Muscle of back (tissue), 11 donors: ENCODE measurements around the gene HBS1L. TPM values are rescaled to one million over a fixed set of nuclear protein-coding genes. Genes with fewer than 3 reads are reported as not detected.
A peak's percentile ranks its signal among the peaks of the same experiment; 100 is the strongest.

Experiments
- DNase-seq, 3 donors: peaks; one replicate each; pipeline versions ENCODE4 v3.0.0 to v3.0.0-alpha.2; 2013
- polyA plus RNA-seq, 10 donors: library from polyadenylated mRNA; unstranded; fragments of 120-200 nt; gene quantifications; one replicate each; pipeline ENCODE4 v1.2.1, GENCODE V29; 2013; ENCODE audit not compliant: insufficient read length in 10 of 10

The HBS1L gene
- polyA plus RNA-seq, 10 donors: 39.5 to 61.3 (median 45.3) TPM

DNA sequence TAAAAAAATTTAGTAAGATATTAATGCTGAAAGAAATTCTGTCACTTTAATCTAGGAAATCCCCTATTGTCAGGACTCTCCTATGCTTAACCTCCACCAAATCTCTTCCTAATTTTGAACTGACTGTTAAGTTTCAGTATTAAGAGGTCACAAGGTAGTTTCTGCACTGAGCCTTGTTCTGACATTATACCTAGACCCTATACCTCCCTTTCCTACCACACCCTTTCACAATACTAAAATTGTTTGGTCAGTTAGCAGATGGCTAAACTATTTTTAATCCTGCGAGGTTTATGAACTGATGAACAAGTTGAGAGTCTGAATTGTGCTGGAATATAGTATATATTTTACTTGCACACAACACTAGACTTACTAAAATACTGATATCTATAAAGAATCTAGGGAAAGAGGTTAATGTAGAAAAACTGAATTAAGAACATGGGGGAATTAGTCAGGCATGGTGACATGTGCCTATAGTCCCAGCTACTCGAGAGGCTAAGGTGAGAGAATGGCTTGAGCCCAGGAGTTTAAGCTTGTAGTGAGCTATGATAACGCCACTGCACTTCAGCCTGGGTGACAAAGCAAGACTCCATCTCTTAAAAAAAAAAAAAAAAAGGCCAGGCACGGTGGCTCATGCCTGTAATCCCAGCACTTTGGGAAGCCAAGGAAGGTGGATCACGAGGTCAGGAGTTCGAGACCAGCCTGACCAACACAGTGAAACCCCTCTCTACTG, 51.5 kb downstream of the HBS1L start:
- no peak for DNase-seq

DNA sequence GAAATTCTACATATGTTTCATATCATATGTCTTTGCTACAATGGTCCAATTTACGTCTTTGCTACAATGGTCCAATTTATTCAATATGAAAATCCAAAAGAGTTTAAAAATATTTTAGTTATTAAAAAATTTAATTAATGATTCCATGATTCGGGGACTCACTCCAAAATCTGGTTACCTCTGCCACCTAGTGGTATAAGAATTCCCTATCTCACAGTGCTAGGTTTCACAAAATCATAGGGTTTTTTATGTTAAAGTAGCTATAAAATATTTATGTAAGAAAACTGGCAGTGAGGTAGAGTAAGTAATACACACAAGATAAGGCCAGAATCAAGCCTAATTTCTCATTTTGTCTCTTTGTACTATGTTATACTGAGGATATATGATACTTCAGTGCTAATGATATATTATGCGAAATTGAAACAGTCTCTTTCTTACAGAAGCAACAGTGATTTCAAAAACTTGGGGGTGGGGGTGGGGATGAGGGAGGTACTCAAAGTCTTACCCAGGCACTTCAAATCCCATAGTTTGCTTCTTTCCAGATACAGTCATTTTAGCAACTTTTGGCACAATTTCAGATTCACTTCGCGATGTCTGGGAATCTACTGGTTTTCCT, 52.3 kb downstream of the HBS1L start:
- DNase-seq: peak in 1 of 3 donors; percentile 7

DNA sequence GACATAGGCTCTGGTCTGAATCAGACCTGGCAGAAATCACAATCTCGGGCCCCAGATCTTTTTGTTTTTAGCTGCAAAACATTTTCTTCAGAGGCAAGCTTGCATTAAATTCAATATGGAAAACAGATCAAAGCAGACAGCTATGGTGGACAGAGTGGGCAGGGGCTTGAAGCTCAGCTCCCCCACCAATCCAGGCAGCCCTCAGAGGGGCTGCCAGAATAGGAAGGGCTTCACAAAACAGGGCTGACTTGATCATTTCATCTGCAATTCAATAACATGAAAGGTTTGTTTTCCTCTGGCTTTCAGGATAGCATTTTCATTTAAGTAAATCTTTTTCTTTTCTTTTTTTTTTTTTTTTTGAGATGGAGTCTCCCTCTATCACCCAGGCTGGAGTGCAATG, 55.5 kb downstream of the HBS1L start:
- DNase-seq: no peak

DNA sequence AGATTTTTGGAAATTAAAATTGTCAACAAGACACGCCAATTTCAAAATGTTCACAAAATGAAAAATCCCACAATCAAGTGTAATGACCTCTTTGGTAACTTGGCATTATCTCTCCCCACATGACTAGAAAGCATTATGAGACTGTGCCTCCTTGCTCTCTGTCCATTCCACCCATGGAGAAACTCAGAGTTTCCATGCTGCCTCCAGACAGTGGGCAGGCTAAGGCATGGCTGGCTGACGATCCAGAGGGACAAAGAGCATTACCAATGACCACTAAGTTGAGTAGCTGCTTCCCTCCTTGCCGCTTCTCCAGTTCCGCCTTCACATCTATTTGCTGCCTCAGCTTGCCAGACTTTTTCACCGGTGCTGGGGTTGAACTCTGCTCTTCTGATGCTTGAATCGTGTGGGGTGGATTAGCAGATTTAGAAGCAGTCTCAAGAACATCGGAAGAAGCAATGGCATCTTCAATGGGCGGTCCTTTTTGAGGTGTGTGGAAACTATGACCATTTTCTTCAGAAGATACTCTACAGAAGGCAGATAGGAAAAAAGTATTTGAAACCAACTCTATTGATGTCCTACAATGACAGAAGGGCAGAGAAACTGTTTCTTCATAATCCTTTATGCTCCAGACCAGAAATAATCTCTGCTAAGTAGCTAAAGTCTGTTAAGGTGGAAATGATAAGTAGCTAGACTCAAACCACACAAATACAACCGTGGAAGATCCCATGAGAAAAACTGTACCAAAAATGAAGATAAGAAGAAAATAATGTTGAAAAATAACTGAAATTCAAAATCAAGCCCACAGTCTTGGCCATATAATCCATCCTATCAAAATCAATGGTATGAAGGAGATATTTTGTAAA, 57.3 kb downstream of the HBS1L start:
- no peak for DNase-seq

DNA sequence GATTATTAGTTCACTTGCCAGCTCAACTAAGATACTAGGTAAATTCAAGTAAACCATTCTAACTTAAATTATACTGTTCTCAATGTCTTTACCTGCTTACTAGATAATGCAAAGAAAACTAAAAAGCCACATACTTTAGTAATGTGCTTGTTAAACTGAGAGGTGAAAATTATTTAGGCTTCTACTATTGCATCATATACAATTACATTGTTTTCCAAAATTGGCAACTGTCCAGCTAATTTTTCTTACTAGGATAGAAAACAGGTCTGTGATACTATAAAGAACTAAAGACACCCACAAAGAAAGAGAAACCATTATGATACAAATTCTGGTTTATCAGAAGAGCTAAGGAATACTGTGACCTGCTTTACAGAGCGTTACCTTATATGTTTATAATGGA, 59.1 kb downstream of the HBS1L start:
- no peak for DNase-seq

DNA sequence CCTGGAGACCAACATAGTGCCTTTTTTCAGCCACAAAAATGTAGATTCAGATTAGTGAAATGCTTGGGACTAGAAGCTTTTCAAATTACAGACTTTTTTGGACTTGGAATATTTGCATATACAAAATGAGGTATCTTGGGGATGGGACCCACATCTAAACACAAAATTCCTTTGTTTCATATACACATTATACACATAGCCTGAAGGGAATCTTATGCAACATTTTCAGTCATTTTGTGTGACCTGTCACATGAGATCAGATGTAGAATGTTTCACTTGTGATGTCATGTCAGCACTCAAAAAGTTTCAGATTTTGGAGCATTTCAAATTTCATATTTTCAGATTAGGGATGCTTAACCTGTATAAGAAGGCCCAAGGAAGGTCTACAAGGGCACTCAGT, 60.2 kb downstream of the HBS1L start:
- DNase-seq: no peak

DNA sequence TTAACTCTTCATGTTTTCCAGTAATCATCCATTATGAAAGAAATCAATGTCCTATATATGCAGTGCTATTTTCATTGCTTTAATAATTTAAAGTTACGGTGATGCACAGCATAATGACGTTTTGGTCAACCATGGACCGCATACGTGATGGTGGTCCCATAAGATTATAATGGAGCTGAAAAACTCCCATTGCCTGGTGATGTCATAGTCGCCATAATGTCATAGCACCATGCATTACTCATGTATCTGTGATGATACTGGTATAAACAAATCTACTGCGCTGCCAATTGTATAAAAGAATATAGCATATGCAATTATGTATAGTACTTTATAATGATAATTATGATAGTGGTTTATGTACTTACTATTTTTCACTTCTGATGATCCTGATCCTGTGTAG, 62.5 kb downstream of the HBS1L start:
- no peak for DNase-seq

DNA sequence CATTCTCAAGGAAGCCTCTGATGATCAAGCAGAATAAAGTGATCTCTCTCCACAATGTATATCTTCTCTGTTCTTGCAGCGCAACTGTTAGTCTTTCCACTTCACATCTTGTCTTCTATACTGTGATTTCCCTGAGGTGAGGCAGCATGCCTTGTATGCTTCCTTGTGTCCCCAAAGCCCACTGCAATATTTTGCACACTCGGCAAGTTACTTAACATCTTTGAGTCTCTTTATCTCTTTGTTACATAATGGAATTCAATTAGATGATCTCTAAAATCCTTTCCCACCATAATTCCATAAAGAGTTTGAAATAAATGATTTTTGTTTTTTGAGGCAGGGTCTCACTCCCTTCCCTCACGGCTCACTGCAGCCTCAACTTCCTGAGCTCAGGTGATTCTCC, 64.4 kb downstream of the HBS1L start:
- DNase-seq: no peak

DNA sequence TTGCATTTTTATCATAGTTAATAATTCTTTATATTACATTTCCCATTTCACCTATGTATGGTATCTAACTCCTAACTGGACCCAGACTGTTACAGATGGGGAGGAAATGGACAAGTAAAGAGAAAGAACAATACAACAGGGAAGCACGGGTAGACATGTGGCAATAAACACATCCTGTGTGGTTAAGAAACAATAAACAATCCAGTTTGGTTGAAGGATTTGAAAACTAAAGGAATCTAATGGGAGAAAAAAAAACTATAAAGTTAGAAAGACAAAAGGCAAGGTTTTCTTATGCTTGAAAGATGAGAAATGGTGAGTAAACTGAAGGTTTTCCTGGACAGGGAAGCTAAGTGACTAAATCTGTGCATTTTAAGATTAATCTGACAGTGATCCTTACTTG, 69.8 kb downstream of the HBS1L start:
- no peak for DNase-seq

DNA sequence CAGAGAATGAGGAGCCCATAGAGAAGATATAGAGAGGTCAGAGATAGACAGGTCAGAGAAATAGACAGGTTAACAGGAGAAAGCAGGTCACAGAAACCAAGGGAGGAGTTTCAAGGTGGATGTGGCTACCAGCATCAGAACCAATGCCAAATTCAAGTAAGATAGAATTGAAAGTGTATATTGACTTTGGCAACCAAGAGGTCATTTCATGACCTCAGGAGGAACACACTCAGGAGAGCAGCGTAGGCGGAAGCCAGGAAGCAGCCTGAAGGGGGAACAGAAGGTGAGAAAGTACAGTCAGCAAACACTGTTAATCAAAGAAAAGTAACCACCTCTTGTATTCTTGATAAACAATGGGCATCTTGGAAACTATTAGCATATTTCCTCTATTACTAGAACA, 70.8 kb downstream of the HBS1L start:
- DNase-seq: no peak

DNA sequence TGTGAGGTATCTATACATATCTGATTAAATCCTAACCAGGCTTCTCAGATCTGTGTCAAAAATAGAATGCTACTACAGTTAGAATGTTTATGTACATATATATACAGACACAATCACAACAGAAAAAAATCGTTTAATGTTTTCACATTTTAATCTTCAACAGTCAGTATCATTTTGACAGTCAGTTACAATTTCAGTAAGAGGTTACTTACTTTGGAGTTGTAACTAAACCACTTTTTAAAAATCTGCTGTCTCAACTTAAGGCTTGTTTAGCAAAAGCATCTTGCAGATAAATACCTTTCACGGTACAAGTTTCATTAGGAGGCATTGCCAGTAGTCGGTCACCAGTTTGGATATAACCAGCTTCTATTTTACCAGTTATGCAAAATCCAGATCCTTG, 72.5 kb downstream of the HBS1L start:
- no peak for DNase-seq

DNA sequence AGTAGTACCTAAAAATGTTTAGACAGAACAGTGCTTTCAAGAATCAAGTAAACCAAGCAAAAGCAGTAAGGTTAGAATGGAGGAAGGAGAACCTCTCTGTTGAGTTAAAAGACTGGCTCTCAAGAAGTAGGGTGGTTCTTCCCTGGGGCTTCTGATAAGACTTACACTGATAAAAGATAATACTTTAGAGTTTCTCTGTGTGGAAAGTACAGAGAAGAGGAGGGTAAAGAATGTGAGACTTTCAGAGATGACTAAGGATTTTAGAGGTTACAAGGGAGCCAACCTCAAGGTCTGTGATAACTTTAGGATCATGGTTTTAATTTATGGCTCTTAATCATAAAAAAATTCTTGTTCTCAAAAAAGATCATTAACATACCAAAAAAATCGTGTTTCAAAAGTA, 73.8 kb downstream of the HBS1L start:
- no peak for DNase-seq

DNA sequence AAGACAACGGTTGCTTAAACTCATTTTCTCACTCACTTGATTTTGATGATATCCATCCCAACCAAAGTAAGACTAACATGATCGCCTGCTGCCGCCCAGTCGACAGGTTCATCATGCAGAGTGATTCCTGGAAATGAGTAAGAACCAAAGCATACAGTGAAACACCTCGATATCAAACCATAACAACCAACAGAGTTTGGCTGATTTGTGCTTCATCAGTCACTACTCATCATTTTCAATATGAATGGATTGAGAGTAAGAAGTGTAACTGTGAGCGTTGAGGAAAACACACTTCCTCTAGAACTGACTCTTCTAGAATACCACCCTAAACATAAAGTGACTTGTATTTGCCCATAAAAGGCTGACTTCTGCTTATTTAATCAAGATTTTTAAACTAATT, 75.5 kb downstream of the HBS1L start:
- DNase-seq: no peak

DNA sequence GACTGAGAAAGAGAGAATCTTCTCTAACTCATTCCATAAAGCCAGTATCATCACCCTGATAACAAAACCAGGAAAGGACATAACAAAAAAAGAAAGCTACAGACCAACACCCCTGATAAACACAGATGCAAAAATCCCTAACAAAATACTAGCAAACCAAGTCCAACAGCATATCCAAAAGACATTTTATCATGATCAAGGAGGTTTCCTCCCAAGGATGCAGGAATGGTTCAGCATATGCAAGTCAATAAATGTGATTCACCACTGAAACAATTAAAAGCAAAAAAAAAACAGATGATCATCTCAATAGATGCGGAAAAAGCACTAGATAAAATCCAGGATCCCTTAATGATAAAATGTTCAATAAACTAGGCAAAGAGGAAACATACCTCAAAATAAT, 80.3 kb downstream of the HBS1L start:
- DNase-seq: no peak

DNA sequence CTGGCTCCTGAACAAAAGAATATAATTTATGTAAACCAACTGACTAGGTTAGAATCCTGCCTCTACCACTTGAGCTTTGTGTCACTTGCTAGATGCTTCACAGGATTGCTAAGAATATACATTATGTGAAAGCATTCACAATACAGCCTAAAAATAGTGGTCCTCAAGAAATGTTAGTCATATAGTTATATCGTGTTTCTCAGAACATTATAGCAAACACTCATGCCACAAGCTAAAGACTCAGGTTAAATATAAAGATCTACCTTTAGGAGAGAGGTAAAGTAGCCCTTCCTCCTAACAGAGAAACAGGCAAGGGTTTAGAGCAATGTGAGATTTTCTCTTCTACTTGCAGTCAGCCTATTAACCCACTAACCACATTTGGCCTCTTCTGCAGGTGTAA, 86.9 kb downstream of the HBS1L start:
- DNase-seq: no peak

DNA sequence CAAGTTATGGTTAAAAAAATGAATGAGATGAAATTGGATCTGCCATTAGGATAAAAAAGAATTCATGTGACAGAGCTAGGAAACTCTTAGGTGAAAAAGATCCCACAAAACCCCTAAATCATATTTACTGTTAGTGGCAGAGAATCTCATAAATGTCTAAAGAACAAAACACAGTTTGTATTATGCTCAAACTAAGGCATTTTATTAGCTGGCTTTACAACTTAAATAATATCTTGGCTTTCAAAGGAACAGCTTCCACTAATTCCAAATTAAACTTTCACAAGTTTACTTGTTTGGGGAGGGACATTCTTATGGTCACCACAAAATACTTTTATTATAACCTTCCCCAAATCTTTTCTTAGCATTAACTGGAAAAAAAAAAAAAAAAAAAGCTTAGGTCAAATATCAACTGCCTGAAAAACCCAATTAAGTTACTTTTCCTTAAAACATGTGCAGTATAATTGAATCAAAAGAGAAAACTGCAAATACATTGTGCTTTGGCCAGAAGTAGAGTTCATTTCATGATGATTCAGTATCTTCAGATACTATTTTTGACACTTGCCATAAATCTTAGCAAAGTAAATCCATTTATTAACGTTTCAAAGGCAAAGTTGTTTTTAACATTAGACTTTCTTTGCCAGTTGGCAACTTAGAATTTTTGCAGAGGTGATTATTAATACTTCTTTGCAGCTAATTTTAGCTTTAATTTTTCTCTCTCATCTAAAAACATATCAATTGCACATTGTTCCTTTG, 90.0 kb downstream of the HBS1L start:
- DNase-seq: no peak

DNA sequence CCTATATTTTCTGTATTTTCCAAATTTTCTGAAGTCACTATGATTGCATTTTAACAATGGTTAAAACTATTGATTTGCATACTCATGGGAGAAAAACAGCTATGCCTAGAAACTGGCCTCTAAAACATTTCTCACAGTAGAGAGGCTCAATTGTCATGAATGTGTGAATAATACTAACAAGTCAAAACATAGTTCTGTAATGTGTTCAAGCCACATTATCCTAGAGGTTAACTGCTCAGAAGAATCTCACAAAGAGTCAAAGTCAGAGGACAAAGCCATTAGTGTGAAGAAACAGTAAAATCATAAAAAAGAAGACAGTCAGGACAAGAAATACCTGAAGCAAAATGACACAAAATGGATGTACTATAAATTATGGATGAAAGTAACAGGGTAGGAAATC, 92.2 kb downstream of the HBS1L start:
- DNase-seq: no peak

DNA sequence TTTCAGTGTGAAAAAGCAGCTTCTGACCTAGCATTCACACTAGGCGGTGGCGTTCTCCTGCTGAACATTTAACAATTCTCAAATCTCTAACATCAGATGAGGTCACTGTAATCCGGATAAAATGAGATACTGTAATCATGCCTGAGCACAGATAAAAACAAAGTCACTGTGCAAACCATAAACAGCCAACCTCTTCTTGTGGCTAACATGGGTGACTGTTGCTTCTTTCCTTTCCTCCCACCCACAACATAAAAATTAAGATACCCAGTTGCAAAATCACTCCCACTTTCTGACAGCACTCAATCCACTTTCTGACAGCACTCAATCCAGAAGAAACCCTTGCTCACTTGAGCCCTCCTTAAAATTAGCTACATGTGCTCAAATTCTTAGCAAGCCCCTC, 93.3 kb downstream of the HBS1L start:
- no peak for DNase-seq

DNA sequence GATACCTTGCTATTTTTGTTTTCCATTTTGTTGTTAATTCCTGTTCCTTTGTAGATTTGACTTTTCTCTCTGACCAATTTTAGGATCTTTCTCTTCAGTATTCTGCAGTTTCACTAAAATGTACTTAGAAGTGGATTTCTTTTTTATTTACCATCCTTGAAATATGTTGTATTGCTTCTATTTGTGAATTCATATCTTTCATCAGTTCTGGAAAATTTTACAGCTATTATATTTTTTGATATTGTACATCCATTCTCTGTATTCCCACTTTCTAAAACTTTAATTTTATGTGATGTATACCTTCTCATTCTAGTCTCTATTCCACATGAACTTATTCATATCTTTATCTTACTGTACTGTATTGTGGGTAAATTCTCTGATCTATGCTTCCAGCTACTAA, 95.0 kb downstream of the HBS1L start:
- DNase-seq: no peak

DNA sequence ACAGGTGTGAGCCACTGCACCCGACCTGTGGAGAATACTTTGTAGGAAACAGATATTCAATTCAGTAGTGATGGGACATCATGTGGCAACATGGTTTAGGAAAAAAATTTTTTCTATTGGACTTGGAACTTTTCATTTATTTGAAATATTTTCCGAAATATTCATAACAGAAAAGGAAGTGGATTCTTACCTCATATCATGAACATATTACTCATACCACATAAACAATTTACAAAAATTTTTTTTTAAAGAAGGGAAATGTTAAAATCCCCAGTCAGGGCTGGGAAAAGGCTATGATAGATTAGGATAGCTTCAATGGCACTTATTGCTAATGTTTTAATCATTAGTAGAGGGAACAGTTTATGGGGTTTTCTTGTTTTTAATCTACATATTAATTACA, 97.9 kb downstream of the HBS1L start:
- DNase-seq: no peak

DNA sequence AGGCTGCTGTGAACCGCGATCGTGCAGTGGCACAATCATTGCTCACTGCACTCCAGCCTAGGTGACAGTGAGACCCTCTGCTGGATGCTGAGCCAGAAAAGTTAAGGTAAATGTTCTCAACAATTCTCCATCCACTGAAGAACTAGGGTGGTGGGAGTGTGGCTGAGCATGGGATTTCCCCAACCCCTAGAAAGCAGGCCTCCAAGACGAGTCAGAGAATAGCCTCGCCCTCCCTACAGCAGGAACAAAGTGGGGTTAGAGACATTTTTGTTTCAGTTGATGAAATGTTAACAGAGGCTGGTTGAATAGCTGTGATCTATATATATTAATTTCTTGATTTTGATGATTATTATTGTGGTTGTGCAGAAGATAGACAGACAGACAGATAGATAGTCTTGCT, 98.6 kb downstream of the HBS1L start:
- DNase-seq: no peak

DNA sequence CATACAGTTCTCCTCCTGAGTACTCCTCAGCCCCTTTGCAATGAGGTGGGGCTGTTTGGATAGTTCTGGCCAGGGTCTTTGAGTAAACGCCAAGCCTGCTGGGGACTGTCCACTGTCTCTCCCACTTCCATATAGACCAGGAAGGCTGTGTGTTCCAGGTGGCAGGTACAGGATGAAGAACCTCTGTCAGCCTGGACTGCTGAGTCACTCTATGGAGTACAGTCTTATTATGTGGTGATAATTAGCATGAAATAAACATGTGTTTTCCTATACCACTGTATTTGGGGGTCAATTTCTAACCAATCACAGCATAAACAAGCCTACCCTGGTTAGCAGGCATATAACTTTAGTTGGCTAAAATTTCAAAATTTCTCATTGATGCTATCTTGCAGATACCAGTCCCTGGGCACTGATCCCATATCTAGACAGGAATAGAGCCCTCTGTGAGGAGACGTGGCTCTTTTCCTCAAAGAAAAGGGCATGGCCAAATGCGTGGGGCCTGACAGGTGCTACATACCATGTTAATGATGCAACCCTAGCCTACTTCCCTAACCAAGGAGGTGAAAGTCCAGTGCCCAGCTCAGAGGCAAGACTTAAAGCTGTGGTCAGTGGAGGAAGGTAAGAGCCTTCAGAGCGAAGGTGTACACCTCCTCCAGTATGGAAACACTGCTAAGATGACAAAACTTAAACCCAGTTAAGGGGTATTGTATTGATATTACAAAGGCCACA, 100.2 kb downstream of the HBS1L start:
- DNase-seq: no peak
